Fibroblast of lung (primary cell): ENCODE results near the gene MAGEA4. TPM values are rescaled to one million over a fixed set of nuclear protein-coding genes. Genes with fewer than 3 reads are reported as not detected.

Experiments
- DNase-seq, 2 donors: peaks; one replicate each; pipeline versions ENCODE4 v3.0.0 to v3.0.0-alpha.2; 2010; ENCODE audit warnings: low read depth in 2 of 2
- H2AFZ ChIP-seq: 2 replicates; pipeline ENCODE4 v1.5.1; 2012; ENCODE audit warnings: low read length, control low read depth, inconsistent platforms
- H3K27ac ChIP-seq: 2 replicates; pipeline ENCODE4 v1.5.1; 2011; ENCODE audit warnings: low read length, control low read depth; ENCODE audit not compliant: insufficient read depth
- H3K27me3 ChIP-seq: 2 replicates; pipeline ENCODE4 v1.5.1; 2011; ENCODE audit warnings: mild to moderate bottlenecking, low read length; ENCODE audit not compliant: control insufficient read depth, insufficient read depth
- H3K36me3 ChIP-seq: 2 replicates; pipeline ENCODE4 v1.5.1; 2011; ENCODE audit warnings: low read length; ENCODE audit not compliant: control insufficient read depth, insufficient read depth
- H3K4me1 ChIP-seq: 2 replicates; pipeline ENCODE4 v1.5.1; 2011; ENCODE audit warnings: low read length; ENCODE audit not compliant: control insufficient read depth, insufficient read depth; ENCODE audit errors: extremely low read depth
- H3K4me2 ChIP-seq: 2 replicates; pipeline ENCODE4 v1.5.1; 2011; ENCODE audit warnings: low read length, control low read depth; ENCODE audit not compliant: insufficient read depth; ENCODE audit errors: extremely low read depth
- H3K4me3 ChIP-seq, 4 experiments: fragments of 200-600 bp in 1 of 4; sonication (generic) in 1 of 4; replicated peaks in 1 of 4; 2 replicates each; pipeline ENCODE4 v1.5.1; 2011 to 2016; ENCODE audit warnings: low read length in 4 of 4, low read depth in 3 of 4, mild to moderate bottlenecking in 3 of 4, control low read depth in 2 of 4, inconsistent platforms in 1 of 4, mixed read lengths in 1 of 4; ENCODE audit not compliant: insufficient read depth in 1 of 4; ENCODE audit errors: control extremely low read depth in 1 of 4
- H3K79me2 ChIP-seq: 2 replicates; pipeline ENCODE4 v1.5.1; 2012; ENCODE audit warnings: mild to moderate bottlenecking, low read length, inconsistent platforms; ENCODE audit not compliant: control insufficient read depth, insufficient read depth
- H3K9ac ChIP-seq: 2 replicates; pipeline ENCODE4 v1.5.1; 2011; ENCODE audit warnings: mild to moderate bottlenecking, low read length, control low read depth; ENCODE audit not compliant: insufficient read depth
- H3K9me3 ChIP-seq: 2 replicates; pipeline ENCODE4 v1.5.1; 2012; ENCODE audit warnings: low read depth, low read length; ENCODE audit not compliant: control insufficient read depth, insufficient read depth
- H4K20me1 ChIP-seq: 2 replicates; pipeline ENCODE4 v1.5.1; 2011; ENCODE audit warnings: low read length; ENCODE audit not compliant: control insufficient read depth, insufficient read depth; ENCODE audit errors: extremely low read depth
- EZH2 ChIP-seq: IDR thresholded peaks from 2 replicates; pipeline ENCODE4 v1.5.1; 2012; ENCODE audit warnings: low read length, control low read depth, mild to moderate bottlenecking; ENCODE audit errors: missing control alignments
- polyA plus RNA-seq, 2 donors: library from polyadenylated mRNA; depleted of rRNA in 1 of 2; stranded (reverse) in 1 of 2; unstranded in 1 of 2; fragments of >200 nt; gene quantifications; 2 replicates each; pipeline ENCODE4 v1.2.1, GENCODE V29; 2011 to 2012; ENCODE audit warnings: missing spikeins in 1 of 2
- total RNA-seq: library from RNA; depleted of rRNA; stranded (reverse); fragments of >200 nt; gene quantifications from 2 replicates; pipeline ENCODE4 v1.2.1, GENCODE V29; 2014
- TF ChIP-seq, protein P1 (sequence below), 2 donors: IDR thresholded peaks in 1 of 2; conservative IDR thresholded peaks in 1 of 2; 1 replicate in 1 of 2; 2 replicates in 1 of 2; pipeline ENCODE4 v1.5.1; 2011 to 2012; ENCODE audit warnings: low read length in 2 of 2, control low read depth in 1 of 2, inconsistent platforms in 1 of 2, low read depth in 1 of 2, mild to moderate bottlenecking in 1 of 2

Gene MAGEA4
- total and polyA plus RNA-seq, 2 donors (not counting 1 experiment from before 2014, with no cell fraction given), result not detected

DNA sequence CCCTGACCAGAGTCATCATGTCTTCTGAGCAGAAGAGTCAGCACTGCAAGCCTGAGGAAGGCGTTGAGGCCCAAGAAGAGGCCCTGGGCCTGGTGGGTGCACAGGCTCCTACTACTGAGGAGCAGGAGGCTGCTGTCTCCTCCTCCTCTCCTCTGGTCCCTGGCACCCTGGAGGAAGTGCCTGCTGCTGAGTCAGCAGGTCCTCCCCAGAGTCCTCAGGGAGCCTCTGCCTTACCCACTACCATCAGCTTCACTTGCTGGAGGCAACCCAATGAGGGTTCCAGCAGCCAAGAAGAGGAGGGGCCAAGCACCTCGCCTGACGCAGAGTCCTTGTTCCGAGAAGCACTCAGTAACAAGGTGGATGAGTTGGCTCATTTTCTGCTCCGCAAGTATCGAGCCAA lies 11.0 kb downstream of the MAGEA4 start:
- H3K9me3 ChIP-seq, result no peaks in the 10 kb centered on the region
- no peaks in the 10 kb centered on the region for H3K36me3 ChIP-seq
- no peak overlapping the region for H2AFZ ChIP-seq
- H3K4me3 ChIP-seq, result no peak overlapping the region
- H3K27me3 ChIP-seq, result no peaks in the 10 kb centered on the region
- H3K9ac ChIP-seq, result no peak overlapping the region
- no peaks in the 10 kb centered on the region for H4K20me1 ChIP-seq
- H3K79me2 ChIP-seq, result no peaks in the 10 kb centered on the region
- H3K4me1 ChIP-seq, result no peaks in the 10 kb centered on the region
- no peak overlapping the region for H3K4me2 ChIP-seq
- DNase-seq, result no peak
- TF ChIP-seq, protein P1, sequence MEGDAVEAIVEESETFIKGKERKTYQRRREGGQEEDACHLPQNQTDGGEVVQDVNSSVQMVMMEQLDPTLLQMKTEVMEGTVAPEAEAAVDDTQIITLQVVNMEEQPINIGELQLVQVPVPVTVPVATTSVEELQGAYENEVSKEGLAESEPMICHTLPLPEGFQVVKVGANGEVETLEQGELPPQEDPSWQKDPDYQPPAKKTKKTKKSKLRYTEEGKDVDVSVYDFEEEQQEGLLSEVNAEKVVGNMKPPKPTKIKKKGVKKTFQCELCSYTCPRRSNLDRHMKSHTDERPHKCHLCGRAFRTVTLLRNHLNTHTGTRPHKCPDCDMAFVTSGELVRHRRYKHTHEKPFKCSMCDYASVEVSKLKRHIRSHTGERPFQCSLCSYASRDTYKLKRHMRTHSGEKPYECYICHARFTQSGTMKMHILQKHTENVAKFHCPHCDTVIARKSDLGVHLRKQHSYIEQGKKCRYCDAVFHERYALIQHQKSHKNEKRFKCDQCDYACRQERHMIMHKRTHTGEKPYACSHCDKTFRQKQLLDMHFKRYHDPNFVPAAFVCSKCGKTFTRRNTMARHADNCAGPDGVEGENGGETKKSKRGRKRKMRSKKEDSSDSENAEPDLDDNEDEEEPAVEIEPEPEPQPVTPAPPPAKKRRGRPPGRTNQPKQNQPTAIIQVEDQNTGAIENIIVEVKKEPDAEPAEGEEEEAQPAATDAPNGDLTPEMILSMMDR (conservative IDR thresholded peaks at IDR 0.05 in 1 of 2, IDR thresholded peaks at IDR 0.05 in 1 of 2; ENCODE audit: low read depth in 1 of 2, low read length in 2 of 2), result no peak
- TF ChIP-seq EZH2, result no peak
- H3K27ac ChIP-seq, result no peak overlapping the region

DNA sequence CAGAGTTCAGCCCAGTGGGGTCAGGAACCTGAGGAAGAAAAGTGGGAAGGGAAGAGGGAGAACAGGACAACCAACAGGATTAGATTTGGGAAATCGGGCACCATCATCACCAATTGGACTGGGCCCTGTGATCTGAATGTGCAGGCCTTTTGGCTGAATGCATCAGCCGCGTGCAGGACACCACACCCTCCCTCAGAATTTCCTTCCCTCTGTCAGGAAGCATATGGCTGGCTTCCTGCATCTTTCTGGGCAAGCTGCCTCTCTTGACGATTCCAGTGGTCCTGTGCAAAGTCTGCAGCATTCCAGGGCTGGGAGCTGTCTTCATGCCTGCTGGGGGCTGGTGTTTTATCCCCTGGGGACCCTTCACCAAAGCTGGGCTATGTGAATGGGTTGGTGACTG lies 16.4 kb downstream of the MAGEA4 start:
- H2AFZ ChIP-seq, result no peak overlapping the region
- no peak overlapping the region for H3K4me3 ChIP-seq
- H4K20me1 ChIP-seq, result no peaks in the 10 kb centered on the region
- no peaks in the 10 kb centered on the region for H3K4me1 ChIP-seq
- no peak overlapping the region for H3K27ac ChIP-seq
- no peak for TF ChIP-seq EZH2
- TF ChIP-seq, protein P1 (conservative IDR thresholded peaks at IDR 0.05 in 1 of 2, IDR thresholded peaks at IDR 0.05 in 1 of 2; ENCODE audit: low read depth in 1 of 2, low read length in 2 of 2), result no peak
- H3K79me2 ChIP-seq, result no peaks in the 10 kb centered on the region
- no peak for DNase-seq
- H3K27me3 ChIP-seq, result no peaks in the 10 kb centered on the region
- H3K9me3 ChIP-seq, result no peaks in the 10 kb centered on the region
- no peak overlapping the region for H3K9ac ChIP-seq
- no peaks in the 10 kb centered on the region for H3K36me3 ChIP-seq
- no peak overlapping the region for H3K4me2 ChIP-seq

DNA sequence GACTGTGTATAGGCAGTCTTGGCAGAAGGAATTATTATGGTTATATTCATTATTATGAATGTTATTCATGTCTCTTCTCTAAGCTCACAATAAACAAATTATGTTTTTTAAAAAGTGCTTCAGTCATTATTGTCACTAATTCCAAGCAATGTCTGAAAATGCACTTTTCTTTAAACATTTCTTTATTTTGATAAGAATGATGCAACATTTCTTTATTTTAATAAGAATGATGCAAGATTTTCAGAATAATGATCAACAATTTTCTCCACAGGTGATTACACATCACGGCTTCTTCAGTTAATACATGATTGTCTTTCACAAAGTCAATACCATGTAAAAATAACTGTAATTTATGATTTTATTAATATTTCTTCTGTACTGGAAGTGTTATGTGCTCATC lies 22.7 kb downstream of the MAGEA4 start:
- TF ChIP-seq, protein P1 (conservative IDR thresholded peaks at IDR 0.05 in 1 of 2, IDR thresholded peaks at IDR 0.05 in 1 of 2; ENCODE audit: low read depth in 1 of 2, low read length in 2 of 2), result no peak
- TF ChIP-seq EZH2, result no peak
- no peaks in the 10 kb centered on the region for H4K20me1 ChIP-seq
- H3K9me3 ChIP-seq, result no peaks in the 10 kb centered on the region

More for the DNA sequence above, 22.7 kb downstream of the MAGEA4 start:
- Histone ChIP-seq H3K4me3 (no peak overlapping the region), H3K27me3 (no peaks in the 10 kb centered on the region), H2AFZ (no peak overlapping the region), H3K27ac (no peak overlapping the region), H3K4me2 (no peak overlapping the region), H3K79me2 (no peaks in the 10 kb centered on the region), H3K36me3 (no peaks in the 10 kb centered on the region), H3K9ac (no peak overlapping the region), H3K4me1 (no peaks in the 10 kb centered on the region)
- DNase-seq, result no peak
